ENCODE measurements around the gene ERFE.

The ERFE gene

GRCh38 chr2:238140040-238140439, 18.7 kb upstream of the ERFE start:
- no peak for DNase-seq

- no peak for DNase-seq
Observed at GRCh38 chr2:238140721-238141540, 17.8 kb upstream of the ERFE start.

GRCh38 chr2:238141541-238142318, 17.0 kb upstream of the ERFE start:
- DNase-seq, result no peak

- no peak for DNase-seq
Observed at GRCh38 chr2:238142382-238143205, 16.2 kb upstream of the ERFE start.

- no peak for DNase-seq
Observed at GRCh38 chr2:238143239-238143951, 15.4 kb upstream of the ERFE start.

GRCh38 chr2:238144262-238144661, 14.5 kb upstream of the ERFE start:
- no peak for DNase-seq

- DNase-seq, result no peak
Observed at GRCh38 chr2:238145046-238145445, 13.7 kb upstream of the ERFE start.

- DNase-seq, result no peak
Observed at GRCh38 chr2:238145851-238146250, 12.9 kb upstream of the ERFE start.

GRCh38 chr2:238146884-238147544, 11.8 kb upstream of the ERFE start:
- no peak for DNase-seq

- no peak for DNase-seq
Observed at GRCh38 chr2:238148981-238149380, 9.8 kb upstream of the ERFE start.

- no peak for DNase-seq
Observed at GRCh38 chr2:238149841-238150572, 8.8 kb upstream of the ERFE start.

- DNase-seq, result no peak
Observed at GRCh38 chr2:238150686-238151085, 8.1 kb upstream of the ERFE start.

GRCh38 chr2:238151205-238151604, 7.6 kb upstream of the ERFE start:
- no peak for DNase-seq

GRCh38 chr2:238151628-238152235, 7.0 kb upstream of the ERFE start:
- DNase-seq, result no peak

- DNase-seq, result no peak
Observed at GRCh38 chr2:238152771-238153688, 5.7 kb upstream of the ERFE start.

- no peak for DNase-seq
Observed at GRCh38 chr2:238154570-238154969, 4.2 kb upstream of the ERFE start.

- no peak for DNase-seq
Observed at GRCh38 chr2:238155051-238155760, 3.6 kb upstream of the ERFE start.

GRCh38 chr2:238155761-238156694, 2.7 kb upstream of the ERFE start:
- DNase-seq, result no peak
